NCI-H187 treated with DMSO at 0.1 percent for 48 hours (cell line): ENCODE data around the gene TBCD.

Experiments
- DNase-seq: peaks from one replicate; lab custom pipeline; 2025; lab: John Stamatoyannopoulos, UW

Gene TBCD

DNA sequence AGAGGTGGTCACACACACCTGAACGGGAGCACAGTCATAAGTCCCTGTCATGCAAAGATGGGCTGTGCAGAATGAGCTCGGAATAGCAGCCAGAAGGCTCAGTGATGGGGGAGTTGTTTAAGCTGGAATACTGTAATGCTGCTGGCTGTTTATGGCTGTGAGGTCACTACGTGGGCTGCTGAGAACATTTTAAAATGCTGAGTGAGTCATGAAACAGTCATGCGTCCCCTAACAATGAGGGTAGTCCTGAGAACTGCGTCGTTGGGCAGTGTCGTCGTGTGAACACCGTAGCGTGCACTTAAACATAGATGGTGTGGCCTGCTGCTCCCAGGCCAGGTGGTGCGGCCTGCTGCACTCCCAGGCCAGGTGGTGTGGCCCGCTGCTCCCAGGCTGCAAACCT lies 39.7 kb downstream of the TBCD start:
- DNase-seq, result no peak

- no peak for DNase-seq
Measured at GRCh38 chr17:82793974-82794630, 42.2 kb downstream of the TBCD start.

- no peak for DNase-seq
Measured at GRCh38 chr17:82794781-82795482, 43.1 kb downstream of the TBCD start.

- peak; percentile 66 for DNase-seq
Measured at GRCh38 chr17:82795615-82796014, 43.8 kb downstream of the TBCD start.

- DNase-seq, result no peak
Measured at GRCh38 chr17:82797061-82797460, 45.2 kb downstream of the TBCD start.

DNA sequence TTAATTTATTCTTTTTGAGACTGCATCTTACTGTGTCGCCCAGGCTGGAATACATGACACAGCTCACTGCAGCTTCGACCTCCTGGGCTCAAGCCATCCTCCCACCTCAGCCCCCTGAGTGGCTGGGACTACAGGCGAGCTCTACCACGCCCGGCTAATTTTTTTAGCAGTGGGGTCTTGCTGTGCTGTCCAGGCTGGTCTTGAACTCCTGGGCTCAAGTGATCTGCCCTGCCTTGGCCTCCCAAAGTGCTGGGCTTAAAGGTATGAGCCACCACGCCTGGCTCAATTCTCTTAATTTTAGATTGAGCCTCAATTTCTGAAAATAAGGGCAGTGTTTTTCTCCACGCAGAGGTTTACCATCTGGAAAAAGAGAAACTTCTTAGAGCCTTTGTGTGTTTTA lies 46.9 kb downstream of the TBCD start:
- no peak for DNase-seq

DNA sequence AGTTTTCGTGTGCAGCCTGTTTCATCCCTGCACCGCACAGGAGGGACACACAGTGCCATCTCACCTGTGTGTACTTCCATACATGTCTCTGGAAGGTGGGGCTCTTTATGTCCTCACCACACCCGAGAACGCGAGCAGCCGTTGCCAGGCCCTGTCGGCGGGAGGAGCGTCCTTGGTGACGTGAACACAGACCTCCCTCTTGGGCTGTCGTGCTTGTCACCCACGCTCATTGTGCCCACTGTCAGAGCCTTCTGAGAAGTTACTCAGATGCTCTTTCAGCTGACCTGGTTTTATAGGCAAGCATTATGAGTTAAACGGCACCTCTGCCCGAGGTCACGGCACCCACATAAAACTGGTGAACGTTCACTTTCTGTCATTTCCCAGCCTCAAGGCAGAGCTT lies 47.7 kb downstream of the TBCD start:
- no peak for DNase-seq

DNA sequence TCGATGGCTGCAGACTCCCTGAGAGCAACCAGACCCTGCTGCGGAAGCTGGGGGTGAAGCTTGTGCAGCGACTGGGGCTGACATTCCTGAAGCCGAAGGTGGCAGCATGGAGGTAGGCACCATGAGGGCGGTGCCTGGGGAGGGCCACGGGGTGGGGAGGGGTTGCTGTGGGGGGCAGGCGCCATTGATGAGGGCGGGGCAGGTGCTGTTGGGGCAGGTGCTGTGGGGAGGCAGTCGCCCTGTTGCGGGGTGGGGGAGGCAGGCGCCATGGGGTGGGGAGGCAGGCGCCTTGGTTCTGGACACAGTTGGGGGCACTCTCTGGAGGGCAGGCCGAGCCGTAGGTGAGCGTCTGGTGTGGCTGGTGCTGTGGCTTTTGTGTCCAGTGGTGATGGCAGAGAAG lies 49.0 kb downstream of the TBCD start:
- no peak for DNase-seq

GRCh38 chr17:82801377-82801970 lies 49.6 kb downstream of the TBCD start:
- DNase-seq, result no peak

- DNase-seq, result no peak
Measured at GRCh38 chr17:82802075-82802780, 50.4 kb downstream of the TBCD start.

- DNase-seq, result no peak
Measured at GRCh38 chr17:82803185-82803584, 51.3 kb downstream of the TBCD start.

DNA sequence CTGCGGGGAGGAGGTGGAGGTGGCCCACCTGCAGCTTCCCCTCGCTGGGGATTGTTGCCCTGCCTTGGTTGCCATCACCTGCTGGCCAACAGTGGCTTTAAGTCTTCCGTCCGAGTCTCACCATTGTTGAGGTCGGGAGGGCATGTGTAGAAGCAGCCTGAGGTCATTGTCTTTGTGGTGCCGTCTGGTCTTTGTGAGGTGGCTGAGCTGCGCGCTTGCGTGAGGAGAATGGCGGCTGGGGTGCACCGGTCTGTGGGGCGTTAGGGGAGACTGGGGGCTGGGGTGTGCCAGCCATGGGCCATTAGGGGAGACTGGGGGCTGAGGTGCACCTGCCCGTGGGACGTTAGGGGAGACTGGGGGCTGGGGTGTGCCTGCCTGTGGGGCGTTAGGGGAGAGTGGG lies 51.7 kb downstream of the TBCD start:
- no peak for DNase-seq

- DNase-seq, result no peak
Measured at GRCh38 chr17:82804442-82805191, 52.8 kb downstream of the TBCD start.

DNA sequence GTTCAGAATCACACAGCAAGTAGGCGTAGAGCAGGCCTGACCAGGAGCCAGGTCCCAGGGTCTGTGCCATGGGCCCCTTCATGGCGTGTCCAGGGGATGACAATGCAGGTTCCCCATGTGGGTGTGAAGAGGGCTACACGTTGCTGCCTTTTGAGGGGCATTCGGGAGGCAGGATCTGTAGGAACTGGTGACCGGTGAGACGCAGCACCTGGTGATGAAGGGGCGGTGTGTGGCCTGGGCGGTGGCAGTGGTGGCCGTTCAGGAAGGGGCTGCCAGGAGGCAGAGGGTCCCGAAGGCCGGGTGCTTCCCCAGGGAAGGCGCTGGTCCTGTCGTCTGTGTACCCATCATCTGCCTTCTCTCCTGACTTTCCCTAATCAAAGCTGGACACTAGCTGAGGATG lies 53.4 kb downstream of the TBCD start:
- no peak for DNase-seq

DNA sequence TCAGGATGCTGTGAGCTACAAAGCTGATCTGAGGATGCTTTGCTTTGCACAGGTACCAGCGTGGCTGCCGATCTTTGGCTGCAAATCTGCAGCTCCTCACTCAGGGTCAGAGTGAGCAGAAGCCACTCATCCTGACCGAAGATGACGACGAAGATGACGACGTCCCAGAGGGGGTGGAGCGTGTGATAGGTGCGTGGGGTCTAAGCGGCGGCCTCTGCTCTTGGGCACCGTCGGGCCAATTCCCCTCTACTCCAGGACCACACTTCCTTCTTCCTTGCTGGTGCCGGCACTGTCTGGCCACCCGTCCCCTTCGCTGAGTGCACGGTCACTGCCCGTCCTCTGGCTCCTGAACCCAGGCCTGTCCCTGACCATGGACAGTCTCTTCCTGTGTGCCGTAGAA lies 54.0 kb downstream of the TBCD start:
- DNase-seq, result no peak

GRCh38 chr17:82806645-82807044 lies 54.8 kb downstream of the TBCD start:
- DNase-seq, result no peak

DNA sequence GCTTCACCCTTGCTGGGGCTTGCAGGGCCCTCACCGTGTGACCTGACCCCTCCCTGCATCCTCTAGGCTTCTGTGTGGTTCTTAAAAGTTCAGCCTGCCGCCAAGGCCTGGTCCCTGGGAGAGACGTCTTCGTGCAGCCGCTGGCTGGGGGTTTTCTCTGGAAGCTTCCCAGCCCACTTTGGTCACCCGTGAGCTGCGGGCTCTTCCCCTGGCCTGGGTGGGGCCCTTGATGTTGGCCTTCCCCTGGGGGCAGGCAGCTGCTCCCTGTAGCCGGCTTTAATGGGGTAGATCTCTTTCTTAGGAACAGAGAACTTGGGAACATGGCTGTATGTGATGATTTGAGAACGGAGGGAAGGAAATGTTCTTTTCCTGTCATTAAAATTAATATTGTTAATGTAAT lies 55.2 kb downstream of the TBCD start:
- no peak for DNase-seq

- no peak for DNase-seq
Measured at GRCh38 chr17:82807562-82807961, 55.7 kb downstream of the TBCD start.

DNA sequence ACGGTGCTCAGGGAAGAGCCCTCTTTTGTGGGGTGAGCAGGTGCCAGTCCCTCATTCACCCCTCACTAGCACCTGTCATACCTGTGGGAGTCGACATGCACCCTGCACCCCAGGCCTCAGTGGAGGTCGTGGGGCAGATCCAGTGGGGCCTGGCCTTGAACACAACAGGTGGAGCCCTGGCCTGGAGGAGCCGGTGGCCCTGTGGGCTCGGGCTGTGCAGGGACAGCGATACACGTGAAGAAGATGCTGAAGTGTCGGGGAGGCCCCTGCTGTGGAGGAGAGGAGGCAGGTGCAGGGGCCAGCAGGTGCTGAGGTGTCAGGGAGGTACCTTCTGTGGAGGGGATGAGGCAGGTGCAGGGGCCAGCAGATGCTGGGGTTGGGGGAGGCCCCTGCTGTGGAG lies 56.1 kb downstream of the TBCD start:
- DNase-seq, result no peak

GRCh38 chr17:82808921-82809905 lies 57.3 kb downstream of the TBCD start:
- DNase-seq, result no peak
